OCI-LY7 (cell line): ENCODE results near the gene UTS2B. TPM values are rescaled to one million over a fixed set of nuclear protein-coding genes. Genes with fewer than 3 reads are reported as not detected.

ENCODE experiments used
- BruUV-seq: library from RNA; stranded (reverse); fragments of 400-500 nt; replicated peaks from 2 replicates; lab custom pipeline; 2021; lab: Mats Ljungman, UMichigan
- CTCF ChIA-PET: fragments of 300-600 bp; sonication (Branson Sonifier 250); formaldehyde crosslinking; loops from one replicate; lab custom pipeline; 2022; ENCODE audit warnings: antibody characterized with exemption; ENCODE audit not compliant: unreplicated experiment; lab: Charles Lee
- POLR2A ChIA-PET: fragments of 300-600 bp; sonication (Branson Sonifier 250); formaldehyde crosslinking; loops from one replicate; lab custom pipeline; 2022; ENCODE audit warnings: antibody characterized with exemption; lab: Charles Lee
- DNase-seq: peaks from one replicate; pipeline ENCODE4 v3.0.0-alpha.2; 2015; ENCODE audit warnings: low spot score
- H2AFZ ChIP-seq: fragments of 200-600 bp; sonication (generic), shearing (Covaris generic); 2 replicates; pipeline ENCODE4 v1.6.1; 2014; ENCODE audit warnings: mild to moderate bottlenecking, antibody characterized with exemption, low read length, moderate library complexity
- H3K27ac ChIP-seq: fragments of 200-600 bp; sonication (generic); 2 replicates; pipeline ENCODE4 v1.5.1; 2014; ENCODE audit warnings: mixed run types, low read depth, mild to moderate bottlenecking, moderate library complexity, low read length, inconsistent platforms; ENCODE audit not compliant: poor library complexity, severe bottlenecking
- H3K36me3 ChIP-seq: fragments of 200-600 bp; sonication (generic); 2 replicates; pipeline ENCODE4 v1.6.1; 2014; ENCODE audit warnings: mild to moderate bottlenecking, antibody characterized with exemption, low read length, moderate library complexity, mixed read lengths; ENCODE audit not compliant: insufficient read depth
- H3K4me1 ChIP-seq: fragments of 200-600 bp; sonication (generic); 2 replicates; pipeline ENCODE4 v1.5.1; 2014; ENCODE audit warnings: mild to moderate bottlenecking, low read length; ENCODE audit not compliant: insufficient read depth, poor library complexity, severe bottlenecking
- H3K4me2 ChIP-seq: fragments of 200-600 bp; sonication (generic); 2 replicates; pipeline ENCODE4 v1.6.1; 2014; ENCODE audit warnings: mild to moderate bottlenecking, low read length
- H3K4me3 ChIP-seq: fragments of 200-600 bp; sonication (generic); 2 replicates; pipeline ENCODE4 v1.5.1; 2014; ENCODE audit warnings: mild to moderate bottlenecking, low read depth, low read length; ENCODE audit not compliant: poor library complexity, severe bottlenecking
- H3K79me2 ChIP-seq: fragments of 200-600 bp; sonication (generic); 2 replicates; pipeline ENCODE4 v1.6.1; 2016; ENCODE audit warnings: low read depth, mild to moderate bottlenecking, low read length, moderate library complexity, mixed read lengths; ENCODE audit not compliant: insufficient read depth
- H3K9me2 ChIP-seq: fragments of 200-600 bp; sonication (generic); 2 replicates; pipeline ENCODE4 v1.6.1; 2016; ENCODE audit warnings: mild to moderate bottlenecking, low read length, mixed read lengths; ENCODE audit not compliant: insufficient read depth
- H3K9me3 ChIP-seq: fragments of 200-600 bp; sonication (generic); 2 replicates; pipeline ENCODE4 v1.6.1; 2014; ENCODE audit warnings: mild to moderate bottlenecking, mixed run types, low read length, mixed read lengths
- H4K20me1 ChIP-seq: fragments of 200-600 bp; sonication (generic); 2 replicates; pipeline ENCODE4 v1.6.1; 2014; ENCODE audit warnings: mild to moderate bottlenecking, antibody characterized with exemption, low read length, moderate library complexity, mixed read lengths; ENCODE audit not compliant: insufficient read depth
- CTCF ChIP-seq: fragments of 200-600 bp; sonication (generic); conservative IDR thresholded peaks from 2 replicates; pipeline ENCODE4 v1.5.1; 2014; ENCODE audit warnings: mild to moderate bottlenecking, antibody characterized with exemption, low read length, moderate library complexity, mixed read lengths
- EZH2phosphoT487 ChIP-seq: fragments of 200-600 bp; sonication (generic); IDR thresholded peaks from 2 replicates; pipeline ENCODE4 v1.6.1; 2018; ENCODE audit warnings: low read depth, borderline replicate concordance, mild to moderate bottlenecking, mixed run types, antibody characterized with exemption, low read length, moderate library complexity, mixed read lengths
- intact Hi-C: fragments of 100-400 bp; cut with micrococcal nuclease; formaldehyde crosslinking; loops from one replicate; pipeline ENCODE4 v1.10.0; 2022; ENCODE audit not compliant: unreplicated experiment
- total RNA-seq, 2 experiments: library from RNA; depleted of rRNA in 1 of 2; stranded (reverse); fragments of >200 nt in 1 of 2; shearing (Covaris generic) in 1 of 2; gene quantifications; 2 replicates each; pipeline ENCODE4 v1.2.3, GENCODE V29; 2014 to 2022

Gene UTS2B
- total RNA-seq, 2 experiments from 2014 or later = 0.92 to 1.1 TPM

DNA sequence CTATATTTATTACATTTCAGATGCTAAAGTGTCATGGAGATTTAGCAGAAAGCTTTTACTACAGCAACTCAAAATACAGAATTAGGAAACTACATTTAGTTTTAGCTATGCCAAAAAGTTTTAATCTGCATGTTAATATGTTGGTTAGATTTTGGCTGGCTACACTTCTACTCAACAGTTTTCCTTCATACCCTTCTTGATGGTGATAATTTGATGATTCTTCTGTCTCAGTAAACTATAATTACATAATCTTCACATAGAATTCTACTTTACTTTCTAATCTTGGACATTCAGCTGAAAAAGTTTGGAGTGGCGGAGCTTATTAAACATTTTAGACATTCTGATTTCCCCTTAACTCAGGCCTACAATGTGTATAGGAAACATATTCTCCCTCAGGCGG, 10.0 kb upstream of the UTS2B start:
- Histone ChIP-seq H3K36me3 (no peaks in the 10 kb centered on the region), H3K4me1 (peaks cover 23% of the 10 kb centered on the region), H3K79me2 (peaks cover 87% of the 10 kb centered on the region; the same call in 1 of the 2 replicates), H3K9me2 (no peaks in the 10 kb centered on the region), H2AFZ (no peak overlapping the region), H3K9me3 (no peaks in the 10 kb centered on the region), H3K4me3 (no peak overlapping the region), H3K27ac (no peak overlapping the region), H4K20me1 (peaks cover 26% of the 10 kb centered on the region; the same call in 1 of the 2 replicates), H3K4me2 (no peak overlapping the region)
- BruUV-seq = no TSS peak
- TF ChIP-seq EZH2phosphoT487 (no peak), CTCF (no peak)
- intact Hi-C loops = no loop called here
- no peak for DNase-seq
- POLR2A ChIA-PET = interaction anchor here (0.6 to 3.1 kb wide), 7 partner anchors 14 to 627 kb away, joined by 3 to 23 read pairs (median 3); no protein-coding TSS in a partner anchor
- CTCF ChIA-PET = no interaction called here

- Histone ChIP-seq H3K36me3 (no peaks in the 10 kb centered on the region), H3K4me2 (no peak overlapping the region), H3K4me1 (peaks cover 26% of the 10 kb centered on the region), H3K4me3 (no peak overlapping the region), H3K9me3 (no peaks in the 10 kb centered on the region), H2AFZ (no peak overlapping the region), H3K27ac (no peak overlapping the region), H3K9me2 (no peaks in the 10 kb centered on the region), H3K79me2 (peaks cover 88% of the 10 kb centered on the region; the same call in 1 of the 2 replicates), H4K20me1 (peaks cover 26% of the 10 kb centered on the region; the same call in 1 of the 2 replicates)
- BruUV-seq = no TSS peak
- TF ChIP-seq EZH2phosphoT487 (no peak), CTCF (no peak)
- DNase-seq = no peak
- CTCF ChIA-PET = no interaction called here
- POLR2A ChIA-PET = interaction anchor here (0.6 to 3.1 kb wide), 6 partner anchors 12 to 873 kb away, joined by 3 to 23 read pairs (median 3); no protein-coding TSS in a partner anchor
- intact Hi-C loops = no loop called here
These were observed 9.1 kb upstream of the UTS2B start for GRCh38 chr3:191339316-191339917.

GRCh38 chr3:191338177-191338488, 7.8 kb upstream of the UTS2B start:
- Histone ChIP-seq H3K4me2 (no peak overlapping the region), H3K79me2 (peaks cover 88% of the 10 kb centered on the region; the same call in 1 of the 2 replicates), H4K20me1 (peaks cover 26% of the 10 kb centered on the region; the same call in 1 of the 2 replicates), H3K9me3 (no peaks in the 10 kb centered on the region), H2AFZ (no peak overlapping the region), H3K27ac (no peak overlapping the region), H3K4me3 (no peak overlapping the region), H3K9me2 (no peaks in the 10 kb centered on the region), H3K36me3 (no peaks in the 10 kb centered on the region), H3K4me1 (peaks cover 38% of the 10 kb centered on the region)
- ChIA-PET CTCF (no interaction called here), POLR2A (interaction anchor here (0.8 to 1.5 kb wide), 4 partner anchors 8 to 86 kb away, joined by 3 to 5 read pairs (median 4); partner anchors contain the start of gene UTS2B)
- intact Hi-C loops = no loop called here
- TF ChIP-seq CTCF (no peak), EZH2phosphoT487 (no peak)
- no peak for DNase-seq
- no TSS peak for BruUV-seq
